ENCODE data around the gene ATP8A2.

The ATP8A2 gene

GRCh38 chr13:25847635-25848626, 476.2 kb downstream of the ATP8A2 start:
- TF ChIP-seq CTCF (IDR thresholded peaks at IDR 0.05; ENCODE audit: extremely low read depth, missing control alignments), result no peak
- no peak for DNase-seq (ENCODE audit: low spot score)

GRCh38 chr13:25848812-25849745, 477.3 kb downstream of the ATP8A2 start:
- TF ChIP-seq CTCF (IDR thresholded peaks at IDR 0.05; ENCODE audit: extremely low read depth, missing control alignments), result no peak
- no peak for DNase-seq (ENCODE audit: low spot score)

GRCh38 chr13:25857830-25858229, 486.1 kb downstream of the ATP8A2 start:
- no peak for TF ChIP-seq CTCF (IDR thresholded peaks at IDR 0.05; ENCODE audit: extremely low read depth, missing control alignments)
- DNase-seq (ENCODE audit: low spot score), result no peak

- DNase-seq (ENCODE audit: low spot score), result no peak
- TF ChIP-seq CTCF (IDR thresholded peaks at IDR 0.05; ENCODE audit: extremely low read depth, missing control alignments), result no peak
Observed at GRCh38 chr13:25859528-25859927, 487.8 kb downstream of the ATP8A2 start.

GRCh38 chr13:25860265-25860664, 488.5 kb downstream of the ATP8A2 start:
- TF ChIP-seq CTCF (IDR thresholded peaks at IDR 0.05; ENCODE audit: extremely low read depth, missing control alignments), result no peak
- no peak for DNase-seq (ENCODE audit: low spot score)

GRCh38 chr13:25860862-25861261, 489.1 kb downstream of the ATP8A2 start:
- no peak for TF ChIP-seq CTCF (IDR thresholded peaks at IDR 0.05; ENCODE audit: extremely low read depth, missing control alignments)
- no peak for DNase-seq (ENCODE audit: low spot score)
